Stimulated activated naive CD4-positive, alpha-beta T cell (primary cell): ENCODE measurements around the gene EDEM1.
"Not testable (repeated sequence)": the region's sequence is repeated elsewhere in the genome, so short reads cannot be mapped to it uniquely, and the experiment has no call there.

ENCODE experiments used
- DNase-seq, 6 experiments: peaks; one replicate each; lab custom pipeline; 2025; lab: John Stamatoyannopoulos, UW

The EDEM1 gene

DNA sequence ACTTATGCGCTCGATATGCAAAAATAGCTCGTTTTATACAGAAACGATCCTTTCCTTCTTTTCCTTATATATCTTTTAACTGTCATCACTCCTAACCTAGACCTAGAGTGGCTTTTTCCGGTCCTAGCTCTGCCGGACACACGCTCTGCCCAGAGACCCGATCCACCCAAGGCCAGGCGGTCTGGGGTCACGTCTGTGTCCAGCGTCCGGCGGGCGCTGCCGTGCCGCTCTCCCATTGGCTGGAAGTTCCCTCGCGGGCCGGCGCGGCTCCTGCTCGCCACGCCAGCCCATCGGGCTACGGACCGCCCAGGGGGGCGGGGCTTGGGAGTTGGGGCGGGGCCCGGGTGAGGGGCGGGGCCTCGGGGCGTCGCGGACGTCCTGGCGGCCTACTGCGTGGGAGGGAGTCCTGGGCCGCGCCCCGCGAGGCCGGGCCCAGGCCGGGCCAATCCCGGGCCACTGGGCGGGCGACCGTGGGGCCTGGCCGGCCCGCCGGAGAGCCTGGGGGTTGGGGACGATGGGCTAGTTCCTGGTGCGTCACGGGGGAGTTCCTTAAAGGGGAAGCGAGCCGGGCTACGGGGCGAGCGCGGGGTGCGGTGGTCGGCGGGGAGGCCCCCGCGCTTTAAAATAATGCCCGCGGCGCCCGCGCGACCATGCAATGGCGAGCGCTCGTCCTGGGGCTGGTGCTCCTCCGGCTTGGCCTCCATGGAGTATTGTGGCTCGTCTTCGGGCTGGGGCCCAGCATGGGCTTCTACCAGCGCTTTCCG lies at the start of gene EDEM1:
EDEM1 (plus strand) TSS at position 552 of the 764 bp plus-strand sequence; CDS start at position 651, 99 bp downstream.
- peak; percentile 76 to 92 (median 88) for DNase-seq

DNA sequence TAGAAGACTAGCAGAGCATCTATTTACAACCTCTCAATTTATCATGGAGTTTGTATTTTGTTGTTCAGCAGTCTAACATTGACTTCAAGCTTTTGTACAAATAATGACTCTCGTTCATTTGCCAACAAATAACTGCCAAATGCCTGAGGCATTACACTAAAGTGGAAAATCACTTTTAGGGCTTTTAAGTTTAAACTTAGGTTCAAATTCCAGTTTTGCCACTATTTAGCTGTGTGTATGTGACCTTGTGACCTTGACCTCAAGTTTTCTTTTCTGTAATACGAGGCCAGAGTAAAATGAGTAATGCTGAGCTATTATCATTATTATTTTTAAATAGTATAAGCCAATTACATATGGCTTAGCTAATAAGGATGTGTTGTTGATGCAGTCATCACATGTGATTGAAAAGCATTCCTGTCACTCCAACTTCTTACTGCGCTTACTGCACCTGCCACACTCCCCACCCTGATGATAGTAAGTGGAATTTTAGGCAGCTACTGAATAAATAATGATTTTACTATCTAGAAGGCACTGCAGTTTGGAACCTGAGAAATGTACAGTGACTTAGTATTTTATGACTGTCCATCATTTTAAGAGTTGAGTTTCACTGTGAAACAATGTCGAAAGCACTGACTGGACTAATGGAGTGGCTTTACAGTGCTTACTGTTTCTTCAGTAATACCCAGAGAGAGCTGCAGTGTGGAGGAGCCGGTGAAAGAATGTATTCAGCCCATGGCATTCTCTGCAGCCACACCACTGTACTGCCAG lies 49.1 kb upstream of the EDEM1 start:
- no peak for DNase-seq

DNA sequence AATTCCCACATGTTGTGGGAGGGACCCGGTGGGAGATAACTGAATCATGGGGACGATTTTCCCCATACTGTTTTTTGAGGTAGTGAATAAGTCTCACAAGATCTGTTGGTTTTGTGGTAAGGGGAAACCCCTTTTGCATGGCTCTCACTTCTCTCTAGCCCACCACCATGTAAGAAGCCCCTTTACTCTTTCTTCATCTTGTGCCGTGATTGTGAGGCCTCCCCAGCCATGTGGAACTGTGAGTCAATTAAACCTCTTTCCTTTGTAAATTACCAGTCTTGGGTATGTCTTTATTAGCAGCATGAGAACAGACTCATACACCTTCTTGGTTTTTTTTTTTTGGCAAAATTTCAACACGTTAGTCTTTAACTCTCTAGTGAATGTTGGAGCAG lies 47.3 kb upstream of the EDEM1 start:
- no peak for DNase-seq

DNA sequence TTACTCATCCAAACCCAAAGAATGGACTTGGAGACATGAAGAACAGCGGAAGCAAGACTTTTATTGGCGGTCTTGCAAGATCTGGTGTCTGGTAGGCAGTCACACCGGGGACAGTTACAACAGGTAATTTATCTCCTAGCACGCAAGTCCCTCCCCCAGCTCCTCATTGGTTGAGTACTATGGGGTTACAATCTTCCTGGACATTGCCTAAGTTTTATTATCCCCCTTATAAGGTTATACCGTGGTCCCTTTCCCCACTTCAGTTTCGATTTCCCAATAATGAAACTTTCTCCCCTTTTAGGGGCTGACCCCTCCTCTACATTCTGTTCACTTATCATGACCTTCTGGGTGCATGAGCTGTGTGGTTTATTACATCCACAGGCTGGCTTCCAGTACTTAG lies 46.7 kb upstream of the EDEM1 start:
- DNase-seq, result no peak

DNA sequence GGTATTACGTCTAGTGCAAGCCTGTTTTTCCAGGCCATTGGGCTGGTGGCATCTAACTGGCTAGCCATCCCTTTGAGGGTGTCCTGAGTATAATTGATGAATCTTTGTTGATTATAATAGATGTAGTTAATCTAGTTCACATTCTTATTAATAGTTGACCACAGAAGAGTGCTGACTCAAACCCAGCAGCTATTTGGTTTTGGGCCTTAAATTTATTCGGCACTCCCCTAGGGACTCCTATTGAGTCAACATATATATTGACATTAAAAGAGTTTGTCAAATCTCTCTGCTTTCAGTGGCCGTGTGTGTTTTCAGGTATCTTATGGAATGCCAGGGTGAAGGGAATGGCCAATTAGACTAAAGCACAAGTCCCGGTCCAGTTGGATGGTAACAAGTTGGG lies 45.7 kb upstream of the EDEM1 start:
- DNase-seq, result no peak

DNA sequence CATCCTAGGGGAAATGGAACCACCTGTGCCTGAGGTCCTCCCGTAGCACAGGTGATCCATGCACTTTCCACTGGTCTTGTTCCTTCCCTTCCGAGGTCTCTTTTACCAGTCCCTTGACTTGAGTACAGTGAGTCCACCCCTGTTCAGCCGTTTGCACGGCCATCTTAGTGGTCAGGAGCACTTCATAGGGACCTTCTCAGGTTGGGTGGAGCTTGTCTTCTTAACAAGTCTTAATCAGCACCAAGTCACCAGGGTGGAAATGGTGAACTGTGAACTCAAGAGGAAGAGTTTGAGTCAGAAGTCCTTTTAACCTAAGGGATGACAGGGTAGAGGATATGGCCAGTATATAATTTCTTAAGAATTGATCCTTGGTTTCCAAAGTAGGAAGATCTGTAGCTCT lies 44.0 kb upstream of the EDEM1 start:
- DNase-seq, result no peak

DNA sequence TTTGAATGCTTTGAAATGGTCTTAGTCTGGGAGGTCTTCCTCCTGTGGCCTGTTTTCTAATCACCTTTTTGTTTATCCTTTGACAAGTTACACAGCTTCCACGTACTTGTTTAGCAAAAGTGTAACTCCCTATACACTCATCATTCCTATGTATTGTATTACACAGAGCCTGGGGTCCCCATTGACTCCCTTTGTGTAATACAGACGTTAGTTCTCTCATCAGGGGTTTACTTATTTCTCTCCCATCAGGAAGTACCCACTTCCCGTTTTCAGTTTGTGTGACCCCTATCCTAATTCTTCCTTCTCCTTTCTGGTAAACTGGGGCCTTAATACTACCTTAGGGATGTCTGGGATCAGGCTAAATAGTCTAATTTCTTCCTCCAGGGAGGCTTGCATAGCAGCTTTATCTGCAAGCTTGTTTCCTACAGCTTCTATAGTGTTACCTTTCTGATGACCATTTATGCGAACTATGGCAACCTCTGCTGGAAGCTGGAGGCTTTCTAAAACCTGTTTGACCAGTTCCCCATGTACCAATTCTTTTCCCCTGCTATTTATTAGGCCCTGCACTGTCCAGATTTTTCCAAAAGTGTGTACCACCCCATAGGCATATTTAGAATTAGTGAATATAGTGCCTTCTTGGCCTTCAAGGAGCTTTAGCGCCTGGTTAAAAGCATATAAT lies 43.1 kb upstream of the EDEM1 start:
- no peak for DNase-seq

DNA sequence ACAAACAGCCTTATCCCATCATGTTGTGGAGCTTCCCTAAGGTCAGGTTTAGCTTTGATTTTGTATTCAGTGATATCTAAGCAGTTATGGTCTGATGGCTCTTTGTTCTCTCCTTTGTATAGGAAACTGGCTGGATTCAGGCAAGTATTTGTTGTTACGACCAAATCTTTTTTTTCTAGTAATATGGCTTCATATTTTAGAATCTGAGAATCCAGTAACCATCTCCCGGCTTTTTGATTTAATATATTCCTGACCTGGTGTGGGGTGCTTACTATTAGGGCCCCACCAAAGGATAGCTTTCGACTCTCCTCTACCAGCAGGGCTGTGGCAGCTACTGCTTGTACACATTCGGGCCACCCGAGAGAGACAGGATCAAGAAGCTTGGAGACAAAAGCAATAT lies 42.4 kb upstream of the EDEM1 start:
- DNase-seq, result no peak

DNA sequence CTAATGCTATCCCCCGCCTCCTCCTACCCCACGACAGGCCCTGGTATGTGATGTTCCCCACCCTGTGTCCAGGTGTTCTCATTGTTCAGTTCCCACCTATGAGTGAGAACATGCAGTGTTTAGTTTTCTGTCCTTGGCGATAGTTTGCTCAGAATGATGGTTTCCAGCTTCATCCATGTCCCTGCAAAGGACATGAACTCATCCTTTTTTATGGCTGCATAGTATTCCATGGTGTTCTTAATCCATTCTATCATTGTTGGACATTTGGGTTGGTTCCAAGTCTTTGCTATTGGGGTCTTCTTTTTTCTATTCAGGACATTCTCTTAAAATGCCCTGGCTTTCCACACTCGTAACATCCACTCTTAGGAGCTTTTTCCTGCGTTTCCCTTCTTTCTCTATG lies 40.4 kb upstream of the EDEM1 start:
- not testable (repeated sequence) for DNase-seq

DNA sequence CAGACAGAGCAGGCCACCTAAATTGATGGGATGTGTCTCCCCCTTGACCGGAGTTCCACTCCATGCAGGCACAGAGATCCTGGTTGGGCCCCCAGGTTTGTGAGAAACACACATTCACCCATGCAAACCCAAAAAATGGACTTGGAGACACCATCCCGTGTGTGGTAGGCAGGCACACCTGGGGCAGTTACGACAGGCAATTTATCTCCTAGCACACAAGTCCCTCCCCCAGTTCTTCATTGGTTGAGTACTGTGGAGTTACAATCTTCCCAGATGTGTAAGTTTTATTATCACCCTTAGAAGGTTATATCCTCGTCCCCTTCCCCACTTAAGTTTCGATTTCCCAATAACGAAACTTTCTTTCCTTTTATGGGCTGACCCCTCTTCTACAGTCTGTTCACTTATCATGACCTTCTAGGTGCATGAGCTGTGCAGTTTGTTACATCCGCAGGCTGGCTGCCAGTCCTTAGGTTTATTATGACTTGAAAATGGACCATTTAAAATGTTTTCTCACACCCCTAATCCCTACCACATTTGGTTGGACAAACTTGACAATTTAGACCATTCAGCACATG lies 38.1 kb upstream of the EDEM1 start:
- no peak for DNase-seq

DNA sequence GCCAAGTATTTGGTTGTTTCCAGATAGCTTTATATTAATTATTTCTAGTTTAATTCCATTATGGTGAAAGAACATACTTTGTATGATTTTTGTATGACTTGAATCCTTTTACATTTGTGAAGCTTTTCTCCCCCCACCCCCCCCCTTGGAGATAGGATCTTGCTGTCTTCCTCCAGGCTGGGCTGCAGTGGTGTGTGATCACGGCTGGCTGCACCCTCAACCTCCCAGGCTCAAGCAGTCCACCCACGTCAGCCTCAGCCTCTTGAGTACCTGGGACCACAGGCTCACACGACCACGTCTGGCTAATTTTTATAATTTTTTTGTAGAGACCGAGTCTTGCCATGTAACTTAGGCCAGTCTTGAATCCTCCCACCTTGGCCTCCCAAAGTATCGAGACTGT lies 35.9 kb upstream of the EDEM1 start:
- no peak for DNase-seq

DNA sequence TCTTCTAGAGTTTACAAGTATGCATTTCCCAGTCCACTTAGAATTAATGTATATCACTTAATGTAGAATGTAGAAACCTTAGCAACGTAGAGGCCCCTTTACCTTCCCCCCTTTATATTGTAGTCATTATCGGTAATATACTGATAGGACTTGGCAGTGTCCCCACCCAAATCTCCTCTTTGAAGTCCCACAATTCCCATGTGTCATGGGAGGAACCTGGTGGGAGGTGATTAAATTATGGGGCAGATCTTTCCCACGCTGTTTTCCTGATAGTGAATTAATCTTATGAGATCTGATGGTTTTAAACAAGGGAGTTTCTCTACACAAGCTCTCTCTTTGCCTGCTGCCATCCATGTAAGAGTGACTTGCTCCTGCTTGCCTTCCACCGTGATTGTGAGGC lies 34.4 kb upstream of the EDEM1 start:
- no peak for DNase-seq

DNA sequence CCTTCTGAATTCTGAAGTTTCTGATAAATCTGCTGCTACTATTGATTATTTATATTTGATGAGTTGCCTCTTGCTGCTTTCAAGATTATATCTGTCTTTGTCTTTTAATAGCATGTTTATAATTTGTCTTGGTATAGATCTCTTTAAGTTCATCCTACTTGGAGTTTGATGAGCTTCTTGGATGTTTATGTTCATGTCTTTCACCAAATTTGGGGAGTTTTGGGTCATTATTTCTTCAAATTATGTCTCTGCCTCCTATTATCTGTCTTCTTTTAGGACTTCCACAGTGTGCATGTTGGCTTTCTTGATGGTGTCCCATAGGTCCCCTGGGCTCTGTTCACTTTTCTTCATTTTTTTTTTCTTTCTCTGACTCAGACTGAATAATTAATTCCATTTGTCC lies 32.3 kb upstream of the EDEM1 start:
- no peak for DNase-seq

DNA sequence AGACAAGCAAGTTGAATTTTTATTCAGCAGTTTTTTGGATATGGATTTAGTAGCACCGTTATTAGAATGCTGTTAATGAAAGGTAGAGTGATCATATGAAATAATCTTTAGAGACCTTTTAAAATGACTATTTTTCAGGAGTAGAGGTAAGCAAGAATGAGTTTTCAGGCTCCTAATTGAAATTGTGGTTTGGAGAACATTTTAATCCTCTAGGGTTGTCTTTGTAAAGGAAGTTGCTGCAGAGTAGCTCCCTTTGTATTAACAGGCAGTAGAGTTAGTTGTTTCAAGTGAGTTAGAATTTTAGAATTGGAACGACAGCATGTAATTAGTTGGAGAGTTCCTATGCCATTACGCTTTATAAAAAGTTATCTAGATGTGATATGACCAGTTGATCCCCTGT lies 27.2 kb upstream of the EDEM1 start:
- DNase-seq, result no peak

DNA sequence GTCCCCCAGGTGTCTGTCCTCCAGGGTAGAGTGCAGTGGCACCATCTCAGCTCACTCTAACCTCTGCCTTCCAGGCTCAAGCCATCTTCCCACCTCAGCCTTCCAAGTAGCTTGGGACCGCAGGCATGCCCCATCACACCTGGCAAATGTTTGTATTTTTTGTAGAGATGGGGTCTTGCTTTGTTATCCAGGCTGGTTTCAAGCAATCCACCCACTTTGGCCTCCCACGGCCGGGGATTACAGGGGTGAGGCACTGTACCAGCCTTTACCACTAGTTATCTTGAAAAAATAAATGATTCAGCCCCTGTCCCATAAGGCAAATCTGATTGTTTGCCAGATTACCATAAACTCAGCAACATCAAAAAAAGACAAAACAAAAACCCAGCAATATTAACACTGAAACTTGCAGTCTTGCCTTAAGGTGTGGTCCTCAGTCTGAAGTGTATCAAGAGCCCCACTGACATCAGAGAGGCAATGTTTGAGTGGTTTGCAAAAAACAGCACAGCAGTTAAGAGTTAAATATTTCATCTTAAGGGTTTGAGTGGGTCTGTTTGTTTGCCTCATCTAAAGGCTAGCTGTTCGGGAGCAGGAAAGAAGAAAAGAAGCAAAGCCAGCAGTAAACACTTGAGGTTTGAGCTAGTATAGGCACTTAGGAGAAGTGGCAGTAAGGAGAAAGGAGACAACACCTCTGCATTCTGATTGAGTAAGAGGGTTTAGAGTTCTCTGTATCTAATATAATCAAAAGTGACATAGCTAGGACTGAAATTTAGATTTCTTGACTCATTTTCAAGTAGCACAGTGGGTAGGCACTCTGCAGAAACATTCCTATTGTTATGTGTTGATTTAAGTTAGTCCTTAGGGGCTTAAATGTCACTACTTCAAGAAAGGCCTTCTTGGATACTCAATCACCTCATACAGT lies 26.3 kb upstream of the EDEM1 start:
- DNase-seq, result no peak

DNA sequence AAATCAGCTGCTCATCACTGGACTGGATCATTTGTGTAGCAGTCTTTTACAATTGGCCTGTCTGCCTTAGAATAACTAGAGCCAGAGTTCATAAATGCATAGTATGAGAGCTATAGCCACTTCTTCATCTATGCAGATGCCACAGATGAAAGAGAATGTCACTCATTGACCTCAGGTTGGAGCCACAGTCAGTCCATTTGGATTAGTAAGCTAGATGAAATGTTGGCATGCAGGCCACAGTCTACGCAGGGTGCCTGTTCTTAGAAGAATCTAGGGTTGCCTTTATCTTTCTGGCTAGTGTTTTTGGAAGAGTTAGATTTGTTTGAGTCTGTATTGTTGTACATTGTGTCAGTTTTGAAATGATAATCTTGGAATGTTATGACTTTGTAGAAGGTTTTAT lies 25.4 kb upstream of the EDEM1 start:
- no peak for DNase-seq

DNA sequence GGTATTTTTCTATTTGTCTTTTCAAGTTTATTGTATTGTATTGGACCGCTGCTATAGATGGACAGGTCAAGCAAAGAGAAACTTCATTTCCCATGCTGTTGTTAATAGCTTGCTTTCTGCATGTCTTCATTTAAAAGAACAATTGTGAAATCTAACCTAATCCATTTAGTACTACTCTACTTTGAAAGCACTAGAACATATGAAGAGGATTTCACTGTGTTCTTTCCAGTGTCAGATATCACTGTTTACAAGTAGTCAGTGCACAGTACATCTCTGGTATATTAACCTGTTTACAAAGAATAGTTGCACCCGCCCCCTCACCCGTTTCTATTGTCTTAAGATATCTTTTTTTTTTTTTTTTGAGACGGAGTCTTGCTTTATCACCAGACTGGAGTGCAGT lies 21.8 kb upstream of the EDEM1 start:
- no peak for DNase-seq

DNA sequence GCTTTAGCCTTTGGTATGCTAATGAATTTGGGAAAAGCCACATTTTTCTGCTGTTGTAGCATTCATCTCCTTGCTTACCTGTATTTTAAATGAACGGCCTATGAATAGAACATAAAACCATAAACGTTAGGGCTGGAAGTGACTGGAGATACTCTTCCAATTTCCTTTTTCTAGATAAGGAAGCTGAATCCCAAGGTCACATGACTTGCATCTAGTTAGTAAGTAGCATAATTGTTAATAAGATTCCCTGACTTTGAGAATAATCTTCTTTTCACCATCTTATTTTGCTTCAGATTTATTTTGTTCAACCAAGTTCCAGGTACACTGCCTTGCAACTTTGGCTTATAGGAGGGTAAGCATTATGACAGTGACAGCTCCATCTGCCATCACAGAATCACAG lies 20.7 kb upstream of the EDEM1 start:
- DNase-seq, result no peak

DNA sequence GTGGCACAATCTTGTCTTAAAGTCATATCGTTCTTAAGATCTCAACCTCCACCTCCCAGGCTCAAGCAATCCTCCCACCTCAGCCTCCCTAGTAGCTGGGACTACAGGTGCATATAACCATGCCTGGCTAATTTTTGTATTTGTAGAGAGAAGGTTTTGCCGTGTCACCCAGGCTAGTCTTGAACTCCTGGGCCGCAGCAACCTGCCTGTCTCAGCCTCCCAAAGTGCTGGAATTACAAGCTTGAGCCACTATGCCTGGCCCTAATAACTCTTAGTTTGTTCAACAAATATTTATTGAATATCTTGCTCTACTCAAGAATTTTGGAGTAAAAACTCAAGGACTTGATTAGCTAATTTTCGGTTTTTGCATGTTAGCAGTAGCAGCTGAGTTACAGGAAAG lies 19.4 kb upstream of the EDEM1 start:
- DNase-seq, result no peak

DNA sequence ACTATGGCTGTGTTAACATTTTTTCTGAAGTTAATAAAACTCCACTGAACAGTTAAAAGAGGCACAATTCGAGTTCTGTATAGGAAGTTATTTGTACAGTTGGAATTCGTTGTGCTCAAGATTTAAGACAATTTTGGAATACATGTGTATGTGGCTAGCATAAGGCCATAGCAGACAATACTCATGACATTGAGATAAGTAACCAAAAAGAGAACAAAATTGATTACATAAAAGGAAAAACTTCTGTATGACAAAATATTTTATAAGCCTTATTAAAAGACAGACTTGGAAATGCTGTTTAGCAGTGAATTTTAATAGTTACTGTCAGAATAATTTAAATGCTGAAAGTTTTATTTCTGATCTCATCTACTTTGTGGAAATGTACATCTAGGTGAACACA lies 17.7 kb upstream of the EDEM1 start:
- DNase-seq, result no peak

DNA sequence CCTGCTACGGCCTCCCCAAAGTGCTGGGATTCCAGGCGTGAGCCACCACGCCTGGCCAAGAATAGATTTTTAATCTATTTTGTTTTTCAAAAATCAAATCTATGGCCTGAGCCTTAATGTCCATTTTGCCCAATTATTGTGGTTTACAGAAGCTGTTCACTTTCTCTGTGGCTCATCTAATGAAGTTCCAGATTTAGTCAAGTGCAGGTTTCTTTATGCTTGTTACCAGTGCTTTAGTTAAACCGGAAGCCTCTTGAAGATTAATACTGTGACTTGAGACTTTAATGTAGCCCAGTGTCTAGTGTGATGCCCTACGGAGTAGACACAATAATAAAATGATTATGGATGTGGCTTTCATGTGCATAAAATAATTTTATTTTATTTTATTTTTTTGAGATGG lies 16.5 kb upstream of the EDEM1 start:
- DNase-seq, result no peak

DNA sequence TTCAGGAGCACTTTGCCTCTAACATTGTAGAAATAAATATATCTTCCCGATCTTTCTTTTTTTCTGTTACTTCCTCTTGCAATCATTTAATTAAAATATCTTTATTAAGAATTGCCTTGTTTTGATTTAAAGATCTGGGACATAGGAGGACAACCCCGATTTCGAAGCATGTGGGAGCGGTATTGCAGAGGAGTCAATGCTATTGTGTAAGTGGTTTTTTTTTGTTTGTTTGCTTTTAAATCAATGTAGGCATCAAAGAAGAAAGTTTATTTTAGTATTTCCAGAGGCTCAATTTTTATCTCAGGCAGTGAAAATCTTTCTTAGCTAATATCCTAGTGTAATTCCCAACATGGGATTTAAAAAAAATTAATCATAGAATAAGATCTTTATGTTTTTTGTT lies 15.5 kb upstream of the EDEM1 start:
- DNase-seq, result no peak
